Measurements from ENCODE around the gene EFCC1. TPM values are rescaled to one million over a fixed set of nuclear protein-coding genes. Genes with fewer than 3 reads are reported as not detected.

Gene EFCC1
- polyA plus RNA-seq, 2 of the 4 experiments (the other 2 are of a cell fraction), result 0.04 TPM; not detected in 1

DNA sequence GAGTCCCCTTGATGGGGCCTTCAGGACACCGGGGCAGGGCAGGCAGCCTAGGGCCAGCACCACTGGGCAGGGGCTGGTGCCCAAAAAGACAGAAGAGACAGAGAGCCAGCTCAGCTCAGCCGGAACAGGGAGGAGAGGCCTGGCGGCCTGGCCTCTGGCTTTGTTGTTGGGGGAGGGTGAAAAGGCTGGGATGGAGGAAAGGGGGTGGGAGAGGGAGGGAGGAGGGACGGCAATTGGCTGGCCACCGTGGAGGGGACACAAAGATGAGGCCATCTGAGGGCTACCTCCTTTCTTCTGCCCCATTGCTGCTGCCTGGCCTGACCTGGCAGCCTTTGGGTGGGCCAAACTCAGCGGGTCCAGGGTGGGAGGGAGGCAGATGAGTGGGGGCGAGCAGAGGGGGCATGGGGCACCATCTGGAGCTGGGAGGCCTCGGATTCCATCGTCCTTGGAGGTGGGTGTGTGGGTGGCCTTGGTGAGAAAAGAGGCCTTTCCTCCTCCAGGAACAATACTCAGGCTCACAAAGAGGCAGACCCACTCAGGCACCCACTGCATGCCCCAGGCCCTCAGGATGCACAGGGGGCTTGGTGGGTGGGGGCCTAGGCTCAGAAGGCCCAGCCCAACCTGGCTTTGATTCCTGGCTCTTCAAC lies 9.3 kb downstream of the EFCC1 start (continued):
- TF ChIP-seq BHLHE40 (IDR thresholded peaks at IDR 0.05; ENCODE audit: low read depth, low read length), result no peak

GRCh38 chr3:129013491-129013891 lies 12.4 kb downstream of the EFCC1 start:
- peak; percentile 31 to 40 for DNase-seq (ENCODE audit: low read depth in 1 of 2, low spot score in 1 of 2)
- POLR2A ChIA-PET, result no interaction called here
- Histone ChIP-seq H3K4me1 (peaks cover 10% of the 10 kb centered on the region), H3K4me3 (no peak overlapping the region), H3K4me2 (no peak overlapping the region), H3K9me3 (no peaks in the 10 kb centered on the region), H3K27ac (no peak overlapping the region)
- CTCF ChIA-PET, result no interaction called here
- 100% methylated on average over 1 of the region's 3 CpGs for WGBS (ENCODE audit: missing lambda C conversion rate)
- FAIRE-seq, result no peak
- TF ChIP-seq, protein P1, sequence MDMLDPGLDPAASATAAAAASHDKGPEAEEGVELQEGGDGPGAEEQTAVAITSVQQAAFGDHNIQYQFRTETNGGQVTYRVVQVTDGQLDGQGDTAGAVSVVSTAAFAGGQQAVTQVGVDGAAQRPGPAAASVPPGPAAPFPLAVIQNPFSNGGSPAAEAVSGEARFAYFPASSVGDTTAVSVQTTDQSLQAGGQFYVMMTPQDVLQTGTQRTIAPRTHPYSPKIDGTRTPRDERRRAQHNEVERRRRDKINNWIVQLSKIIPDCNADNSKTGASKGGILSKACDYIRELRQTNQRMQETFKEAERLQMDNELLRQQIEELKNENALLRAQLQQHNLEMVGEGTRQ (IDR thresholded peaks at IDR 0.05), result 0 out of 2 replicates have a peak, but pooled peaks have one; percentile 23
- TF ChIP-seq RFX5 (IDR thresholded peaks at IDR 0.05), result no peak
- peak in 1 of 2 experiments; percentile 78; a peak in 3 of 6 replicates for ATAC-seq

- no peak for FAIRE-seq
- ATAC-seq, result no peak
- 85% methylated on average over 13 of the region's 13 CpGs for WGBS (ENCODE audit: missing lambda C conversion rate)
- no peaks in the 10 kb centered on the region for H3K9me3 ChIP-seq
- no peak for TF ChIP-seq SMC3 (IDR thresholded peaks at IDR 0.05)
- H3K27ac ChIP-seq, result no peak overlapping the region
- CTCF ChIA-PET, result interaction anchor here (1.4 to 1.8 kb wide), 2 partner anchors 10 to 39 kb away, joined by 4 to 7 read pairs; no protein-coding TSS in a partner anchor
- H3K4me1 ChIP-seq, result peaks cover 10% of the 10 kb centered on the region
- POLR2A ChIA-PET, result no interaction called here
- no peak overlapping the region for H3K4me3 ChIP-seq
- H3K4me2 ChIP-seq, result no peak overlapping the region
- DNase-seq (ENCODE audit: low read depth in 1 of 2, low spot score in 1 of 2), result no peak
Observed at GRCh38 chr3:129014148-129014547, 13.0 kb downstream of the EFCC1 start.

GRCh38 chr3:129014793-129015345 lies 13.8 kb downstream of the EFCC1 start:
- no peak for ATAC-seq
- no peak for FAIRE-seq
- Histone ChIP-seq H3K4me2 (no peak overlapping the region), H3K4me1 (peaks cover 10% of the 10 kb centered on the region), H3K27ac (no peak overlapping the region; a peak in 1 of 6 replicates), H3K4me3 (no peak overlapping the region), H3K9me3 (no peaks in the 10 kb centered on the region)
- DNase-seq (ENCODE audit: low read depth in 1 of 2, low spot score in 1 of 2), result no peak
- ChIA-PET CTCF (interaction anchor here (0.7 to 2.8 kb wide), 4 partner anchors 9 to 38 kb away, joined by 3 to 13 read pairs (median 6); no protein-coding TSS in a partner anchor), POLR2A (no interaction called here)
- 85% methylated on average over 9 of the region's 9 CpGs for WGBS (ENCODE audit: missing lambda C conversion rate)
- TF ChIP-seq ZC3H11A (IDR thresholded peaks at IDR 0.05) (no peak), EP300 (IDR thresholded peaks at IDR 0.05) (no peak), HEYL (CRISPR knock-in tag; IDR thresholded peaks at IDR 0.05) (no peak), RCOR1 (IDR thresholded peaks at IDR 0.05; ENCODE audit: low read depth, low read length) (no peak), CEBPB (IDR thresholded peaks at IDR 0.05) (no peak), MAX (IDR thresholded peaks at IDR 0.05) (no peak), MAZ (IDR thresholded peaks at IDR 0.05; ENCODE audit: borderline replicate concordance, low read depth, low read length) (no peak), RNF2 (IDR thresholded peaks at IDR 0.05; ENCODE audit: borderline replicate concordance, low read depth) (no peak), BHLHE40 (IDR thresholded peaks at IDR 0.05; ENCODE audit: low read depth, low read length) (no peak), ZFP36 (IDR thresholded peaks at IDR 0.05; ENCODE audit: borderline replicate concordance, partially characterized antibody) (no peak), TP53 (CRISPR knock-in tag; IDR thresholded peaks at IDR 0.05) (no peak), RFX5 (IDR thresholded peaks at IDR 0.05) (no peak), CHD4 (IDR thresholded peaks at IDR 0.05; ENCODE audit: borderline replicate concordance) (no peak), SREBF2 (IDR thresholded peaks at IDR 0.05) (no peak), POLR2A (IDR thresholded peaks at IDR 0.05; ENCODE audit: low read length) (no peak), CHD2 (IDR thresholded peaks at IDR 0.05; ENCODE audit: low read length, partially characterized antibody) (no peak), NR3C1 (IDR thresholded peaks at IDR 0.05) (no peak), CTCF (IDR thresholded peaks at IDR 0.05) (no peak)
- TF ChIP-seq, protein P2, sequence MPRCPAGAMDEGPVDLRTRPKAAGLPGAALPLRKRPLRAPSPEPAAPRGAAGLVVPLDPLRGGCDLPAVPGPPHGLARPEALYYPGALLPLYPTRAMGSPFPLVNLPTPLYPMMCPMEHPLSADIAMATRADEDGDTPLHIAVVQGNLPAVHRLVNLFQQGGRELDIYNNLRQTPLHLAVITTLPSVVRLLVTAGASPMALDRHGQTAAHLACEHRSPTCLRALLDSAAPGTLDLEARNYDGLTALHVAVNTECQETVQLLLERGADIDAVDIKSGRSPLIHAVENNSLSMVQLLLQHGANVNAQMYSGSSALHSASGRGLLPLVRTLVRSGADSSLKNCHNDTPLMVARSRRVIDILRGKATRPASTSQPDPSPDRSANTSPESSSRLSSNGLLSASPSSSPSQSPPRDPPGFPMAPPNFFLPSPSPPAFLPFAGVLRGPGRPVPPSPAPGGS (IDR thresholded peaks at IDR 0.05), result no peak
